HepG2 (cell line): ENCODE measurements around the gene SHFL. TPM values are rescaled to one million over a fixed set of nuclear protein-coding genes. Genes with fewer than 3 reads are reported as not detected.

ENCODE experiments used
- ATF5 ChIP-seq: sonication (generic); formaldehyde crosslinking; IDR thresholded peaks from 2 replicates; pipeline ENCODE4 v1.4.0; 2020; ENCODE audit warnings: mild to moderate bottlenecking, low read depth, missing genetic modification reagents
- ELF1 ChIP-seq: sonication (generic); formaldehyde crosslinking; IDR thresholded peaks from 2 replicates; pipeline ENCODE4 v1.4.0; 2020; ENCODE audit warnings: missing genetic modification reagents
- GTF3A ChIP-seq: sonication (generic); formaldehyde crosslinking; conservative IDR thresholded peaks from 2 replicates; pipeline ENCODE4 v1.4.0; 2020; ENCODE audit warnings: mild to moderate bottlenecking, missing genetic modification reagents
- HCFC1 ChIP-seq: fragments of 150-350 bp; IDR thresholded peaks from 2 replicates; pipeline ENCODE4 v1.6.1; 2014; ENCODE audit warnings: low read depth, low read length
- MTA1 ChIP-seq: sonication (generic); formaldehyde crosslinking; IDR thresholded peaks from 2 replicates; pipeline ENCODE4 v1.4.0; 2020; ENCODE audit warnings: missing genetic modification reagents, mild to moderate bottlenecking, borderline replicate concordance
- PAF1 ChIP-seq: IDR thresholded peaks from 2 replicates; pipeline ENCODE4 v1.6.1; 2016; ENCODE audit warnings: missing genetic modification reagents, missing compliant biosample characterization
- REST ChIP-seq, 2 experiments: IDR thresholded peaks; 2 replicates each; pipeline ENCODE4 v1.6.1; 2011 to 2012; ENCODE audit warnings: low read length in 2 of 2, borderline replicate concordance in 1 of 2, low read depth in 1 of 2, mild to moderate bottlenecking in 1 of 2, moderate library complexity in 1 of 2
- RNF219 ChIP-seq: sonication (generic); formaldehyde crosslinking; IDR thresholded peaks from 2 replicates; pipeline ENCODE4 v1.5.0; 2020; ENCODE audit warnings: mild to moderate bottlenecking, missing genetic modification reagents
- SOX6 ChIP-seq, 2 experiments: fragments of 450-650 bp in 1 of 2; sonication (generic) in 1 of 2; formaldehyde crosslinking in 1 of 2; IDR thresholded peaks; 2 replicates each; pipeline versions ENCODE4 v1.4.0 to v1.6.1; 2017 to 2020; ENCODE audit warnings: antibody characterized with exemption in 1 of 2, mild to moderate bottlenecking in 1 of 2, missing genetic modification reagents in 1 of 2
- TEAD2 ChIP-seq: sonication (generic); formaldehyde crosslinking; IDR thresholded peaks from 2 replicates; pipeline ENCODE4 v1.9.0; 2021; ENCODE audit warnings: missing genetic modification reagents
- TFAP4 ChIP-seq: sonication (generic); IDR thresholded peaks from 2 replicates; pipeline ENCODE4 v1.6.1; 2016; ENCODE audit warnings: low read depth, borderline replicate concordance
- ZC3H4 ChIP-seq: sonication (generic); formaldehyde crosslinking; IDR thresholded peaks from 2 replicates; pipeline ENCODE4 v1.4.0; 2020; ENCODE audit warnings: missing genetic modification reagents, borderline replicate concordance
- ZEB1 ChIP-seq: IDR thresholded peaks from 2 replicates; pipeline ENCODE4 v1.6.1; 2012; ENCODE audit warnings: mild to moderate bottlenecking, low read depth, inconsistent platforms; ENCODE audit not compliant: insufficient replicate concordance
- ZNF143 ChIP-seq: sonication (generic); formaldehyde crosslinking; IDR thresholded peaks from 2 replicates; pipeline ENCODE4 v1.4.0; 2020; ENCODE audit warnings: missing genetic modification reagents
- ZNF609 ChIP-seq: sonication (generic); formaldehyde crosslinking; IDR thresholded peaks from 2 replicates; pipeline ENCODE4 v1.4.0; 2020; ENCODE audit warnings: mild to moderate bottlenecking, missing genetic modification reagents, borderline replicate concordance
- polyA plus RNA-seq, 8 experiments: library from polyadenylated mRNA; depleted of rRNA in 3 of 8; stranded (reverse) in 7 of 8; unstranded in 1 of 8; fragments of >200 nt; fragmentation: Illumina TruSeq in 4 of 8; extraction: Trizol in 4 of 8; gene quantifications; 2 replicates each; pipeline versions ENCODE4 v1.2.1 to v1.2.3, GENCODE V29; 2011 to 2016; ENCODE audit warnings: low read depth in 4 of 8, missing spikeins in 1 of 8, mixed read lengths in 1 of 8; ENCODE audit not compliant: insufficient read depth in 1 of 8
- total RNA-seq, 5 experiments: library from RNA; depleted of rRNA; stranded (reverse); fragments of >200 nt; fragmentation: Illumina TruSeq; extraction: Trizol; gene quantifications; 2 replicates each; pipeline ENCODE4 v1.2.3, GENCODE V29; 2016; ENCODE audit warnings: low read depth in 1 of 5

The SHFL gene
- total and polyA plus RNA-seq, 2 of the 13 experiments (the other 11 are each of a cell fraction or from before 2014, with no cell fraction given) = 12.3 to 36.4 TPM

- TF ChIP-seq ELF1 (CRISPR knock-in tag) (peak; percentile 92), TFAP4 (peak; percentile 83; the same call in 1 of the 2 replicates), SOX6 (IDR thresholded peaks at IDR 0.05) (no peak), SOX6 (CRISPR knock-in tag; IDR thresholded peaks at IDR 0.05) (no peak), ZEB1 (no peak), GTF3A (CRISPR knock-in tag) (peak; percentile 71; the same call in 1 of the 2 replicates), ZNF609 (no peak), ATF5 (CRISPR knock-in tag) (no peak), ZC3H4 (0 out of 2 replicates have a peak, but pooled peaks have one; percentile 35), RNF219 (CRISPR knock-in tag) (no peak), MTA1 (CRISPR knock-in tag) (no peak), PAF1 (CRISPR knock-in tag) (no peak), TEAD2 (CRISPR knock-in tag) (no peak), HCFC1 (peak; percentile 72), REST (IDR thresholded peaks at IDR 0.05; ENCODE audit: borderline replicate concordance in 1 of 2, low read depth in 1 of 2, low read length in 2 of 2) (peak in 1 of 2 experiments; percentile 6; a peak in 1 of 4 replicates), ZNF143 (peak; percentile 69; the same call in 1 of the 2 replicates)
Measured at GRCh38 chr19:10106100-10106936, 20.2 kb downstream of the SHFL start, which contains the start of gene PPAN (continued).
